Rectal smooth muscle tissue (tissue), 1 donor: ENCODE data around the gene RASSF1.

Experiments used
- H3K27ac ChIP-seq: one replicate; pipeline ENCODE4 v1.7.0; 2013; ENCODE audit warnings: low read depth, low read length, inconsistent platforms
- H3K27me3 ChIP-seq: one replicate; pipeline ENCODE4 v1.7.0; 2013; ENCODE audit warnings: low read length; ENCODE audit not compliant: control insufficient read depth, insufficient read depth
- H3K36me3 ChIP-seq: one replicate; pipeline ENCODE4 v1.7.0; 2013; ENCODE audit warnings: low read length; ENCODE audit not compliant: control insufficient read depth, insufficient read depth
- H3K4me1 ChIP-seq: one replicate; pipeline ENCODE4 v1.7.0; 2013; ENCODE audit warnings: low read length; ENCODE audit not compliant: control insufficient read depth, insufficient read depth
- H3K4me3 ChIP-seq: one replicate; pipeline ENCODE4 v1.7.0; 2013; ENCODE audit warnings: low read length
- H3K9ac ChIP-seq: one replicate; pipeline ENCODE4 v1.7.0; 2013; ENCODE audit warnings: low read length

Gene RASSF1

GRCh38 chr3:50323614-50324199 lies 16.9 kb downstream of the RASSF1 start:
- H3K9ac ChIP-seq = no peak overlapping the region
- peaks cover 33% of the 10 kb centered on the region for H3K4me1 ChIP-seq
- H3K36me3 ChIP-seq = peaks cover 7% of the 10 kb centered on the region
- peak overlapping the region; percentile 38 for H3K27ac ChIP-seq
- no peaks in the 10 kb centered on the region for H3K27me3 ChIP-seq
- no peak overlapping the region for H3K4me3 ChIP-seq

- H3K9ac ChIP-seq = no peak overlapping the region
- H3K27ac ChIP-seq = peak overlapping the region; percentile 96
- H3K4me1 ChIP-seq = peaks cover 27% of the 10 kb centered on the region
- no peak overlapping the region for H3K4me3 ChIP-seq
- H3K36me3 ChIP-seq = peaks cover 10% of the 10 kb centered on the region
- H3K27me3 ChIP-seq = no peaks in the 10 kb centered on the region
Observed at GRCh38 chr3:50323092-50323600, 17.5 kb downstream of the RASSF1 start.

- Histone ChIP-seq H3K27me3 (no peaks in the 10 kb centered on the region), H3K27ac (peak within 1 kb of the TSS; percentile 96), H3K36me3 (peaks cover 10% of the 10 kb centered on the region), H3K4me3 (peak within 1 kb of the TSS; percentile 94), H3K9ac (peak within 1 kb of the TSS; percentile 93), H3K4me1 (peaks cover 27% of the 10 kb centered on the region)
Observed at GRCh38 chr3:50322386-50323091, 18.1 kb downstream of the RASSF1 start, which contains the start of gene HYAL2. Gene HYAL2 (minus strand): TSS chr3:50322745. CDS start chr3:50320489, 2,256 bp downstream.

GRCh38 chr3:50322115-50322385 lies 18.6 kb downstream of the RASSF1 start:
- Histone ChIP-seq H3K9ac (no peak overlapping the region), H3K4me3 (peak overlapping the region; percentile 94), H3K36me3 (peaks cover 10% of the 10 kb centered on the region), H3K27ac (peak overlapping the region; percentile 96), H3K4me1 (peaks cover 22% of the 10 kb centered on the region), H3K27me3 (no peaks in the 10 kb centered on the region)

GRCh38 chr3:50321336-50322114 lies 19.1 kb downstream of the RASSF1 start:
- Histone ChIP-seq H3K9ac (peak overlapping the region; percentile 93), H3K27ac (peak overlapping the region; percentile 96), H3K36me3 (peaks cover 13% of the 10 kb centered on the region), H3K4me1 (peaks cover 21% of the 10 kb centered on the region), H3K4me3 (peak overlapping the region; percentile 94), H3K27me3 (no peaks in the 10 kb centered on the region)

GRCh38 chr3:50320853-50321335 lies 19.7 kb downstream of the RASSF1 start:
- Histone ChIP-seq H3K4me1 (peaks cover 21% of the 10 kb centered on the region), H3K4me3 (peak overlapping the region; percentile 94), H3K27me3 (no peaks in the 10 kb centered on the region), H3K27ac (peak overlapping the region; percentile 96), H3K36me3 (peaks cover 11% of the 10 kb centered on the region), H3K9ac (peak overlapping the region; percentile 76)

GRCh38 chr3:50319894-50320625 lies 20.6 kb downstream of the RASSF1 start:
- Histone ChIP-seq H3K4me3 (peak overlapping the region; percentile 94), H3K27me3 (no peaks in the 10 kb centered on the region), H3K9ac (peak overlapping the region; percentile 76), H3K36me3 (peaks cover 8% of the 10 kb centered on the region), H3K4me1 (peaks cover 21% of the 10 kb centered on the region), H3K27ac (peak overlapping the region; percentile 96)

- Histone ChIP-seq H3K4me3 (no peak overlapping the region), H3K36me3 (peaks cover 8% of the 10 kb centered on the region), H3K9ac (no peak overlapping the region), H3K27me3 (no peaks in the 10 kb centered on the region), H3K27ac (no peak overlapping the region), H3K4me1 (peaks cover 21% of the 10 kb centered on the region)
Observed at GRCh38 chr3:50319181-50319893, 21.3 kb downstream of the RASSF1 start.

- H3K4me3 ChIP-seq = peak overlapping the region; percentile 1
- no peak overlapping the region for H3K9ac ChIP-seq
- H3K4me1 ChIP-seq = peaks cover 21% of the 10 kb centered on the region
Observed at GRCh38 chr3:50318615-50319014, 22.0 kb downstream of the RASSF1 start.

GRCh38 chr3:50318163-50318562 lies 22.5 kb downstream of the RASSF1 start:
- peaks cover 21% of the 10 kb centered on the region for H3K4me1 ChIP-seq
- no peak overlapping the region for H3K9ac ChIP-seq
- H3K4me3 ChIP-seq = peak overlapping the region; percentile 1
- H3K36me3 ChIP-seq = peaks cover 8% of the 10 kb centered on the region
- no peak overlapping the region for H3K27ac ChIP-seq
- no peaks in the 10 kb centered on the region for H3K27me3 ChIP-seq

More at GRCh38 chr3:50318615-50319014, 22.0 kb downstream of the RASSF1 start:
- Histone ChIP-seq H3K27me3 (no peaks in the 10 kb centered on the region), H3K36me3 (peaks cover 8% of the 10 kb centered on the region), H3K27ac (no peak overlapping the region)

- Histone ChIP-seq H3K4me3 (peak overlapping the region; percentile 34), H3K4me1 (peaks cover 21% of the 10 kb centered on the region), H3K27me3 (no peaks in the 10 kb centered on the region), H3K36me3 (peaks cover 8% of the 10 kb centered on the region), H3K27ac (peak overlapping the region; percentile 54), H3K9ac (peak overlapping the region; percentile 74)
Observed at GRCh38 chr3:50317300-50317699, 23.3 kb downstream of the RASSF1 start.
